ENCODE measurements around the gene LRFN2. TPM values are rescaled to one million over a fixed set of nuclear protein-coding genes. Genes with fewer than 3 reads are reported as not detected.

The LRFN2 gene
- total and polyA plus RNA-seq, 2 of the 8 experiments (the other 6 are each of a cell fraction or from before 2014, with no cell fraction given): 2.3 TPM

- Histone ChIP-seq H3K79me1 (ENCODE audit: low read depth, low read length) (no peaks in the 10 kb centered on the region), H3K23me2 (ENCODE audit: low read depth, low read length) (0 out of 2 replicates have a peak, but pooled peaks cover 2% of the 10 kb centered on the region), H3K79me2 (ENCODE audit: control insufficient read depth in 1 of 2, insufficient read depth in 2 of 2, low read length in 2 of 2) (no peaks in the 10 kb centered on the region), H4K8ac (ENCODE audit: extremely low read depth, insufficient read depth, low read length) (no peak overlapping the region), H3K18ac (ENCODE audit: extremely low read depth, low read length) (no peak overlapping the region), H3K27ac (ENCODE audit: low read depth, low read length) (no peak overlapping the region), H4K91ac (replicated peaks; ENCODE audit: insufficient read length, low read length) (no peak overlapping the region), H3K9me3 (ENCODE audit: insufficient read depth in 2 of 2, low read depth in 1 of 2, low read length in 1 of 2) (no peaks in the 10 kb centered on the region), H3K4me2 (ENCODE audit: insufficient read depth in 1 of 2, low read depth in 2 of 2, low read length in 2 of 2) (no peak overlapping the region), H2BK5ac (ENCODE audit: low read depth, low read length) (no peak overlapping the region), H2BK15ac (ENCODE audit: low read length) (no peak overlapping the region), H3K27me3 (replicated peaks in 1 of 4; ENCODE audit: control insufficient read depth in 3 of 4, extremely low read depth in 1 of 4, insufficient read depth in 3 of 4, low read length in 3 of 4) (no peaks in the 10 kb centered on the region), H3K36me3 (ENCODE audit: control insufficient read depth in 2 of 4, insufficient read depth in 4 of 4, low read length in 3 of 4) (no peaks in the 10 kb centered on the region), H2BK20ac (ENCODE audit: low read length) (no peak overlapping the region), H3K9ac (replicated peaks in 1 of 4; ENCODE audit: extremely low read depth in 1 of 4, low read depth in 3 of 4, low read length in 3 of 4) (no peak overlapping the region), H3K56ac (replicated peaks; ENCODE audit: insufficient read length, low read depth, low read length) (no peak overlapping the region), H3K4ac (replicated peaks; ENCODE audit: insufficient read length, low read depth, low read length) (no peak overlapping the region), H2AFZ (ENCODE audit: low read length) (no peak overlapping the region), H3K4me1 (replicated peaks in 1 of 4; ENCODE audit: control insufficient read depth in 3 of 4, insufficient read depth in 4 of 4, low read length in 3 of 4) (no peaks in the 10 kb centered on the region; a peak in 1 of 7 replicates), H3K4me3 (ENCODE audit: extremely low read depth in 1 of 4, insufficient read depth in 2 of 4, low read depth in 3 of 4, low read length in 4 of 4) (no peak overlapping the region), H2BK120ac (replicated peaks; ENCODE audit: low read depth, low read length) (no peak overlapping the region), H4K5ac (ENCODE audit: insufficient read length, low read depth, low read length) (no peak overlapping the region), H3K23ac (ENCODE audit: insufficient read length) (no peak overlapping the region), H2BK12ac (ENCODE audit: low read depth, low read length) (no peak overlapping the region), H2AK5ac (ENCODE audit: low read depth, low read length) (no peak overlapping the region), H4K20me1 (replicated peaks in 1 of 2; ENCODE audit: control insufficient read depth in 1 of 2, insufficient read depth in 2 of 2, low read length in 2 of 2) (no peaks in the 10 kb centered on the region), H3K14ac (ENCODE audit: insufficient read length) (no peak overlapping the region)
- 89% methylated on average over 4 of the region's 4 CpGs; no CpG with 5 or more reads in 1 of the 2 experiments for WGBS, 2 experiments (ENCODE audit: extremely low coverage in 1 of 2, insufficient coverage in 1 of 2, insufficient read length in 1 of 2, insufficient replicate concordance in 2 of 2, low coverage in 1 of 2, low lambda C conversion rate in 2 of 2, missing lambda C conversion rate in 1 of 2)
- CTCF ChIA-PET (ENCODE audit: partially characterized antibody): interaction anchor here (1.3 kb wide), 1 partner anchor 198 kb away, joined by 3 read pairs; no protein-coding TSS in a partner anchor
- FAIRE-seq: no peak
- DNase-seq (ENCODE audit: low read depth in 1 of 2, low spot score in 2 of 2): peak in 1 of 2 experiments; percentile 32
- POLR2A ChIA-PET (ENCODE audit: partially characterized antibody): no interaction called here
- TF ChIP-seq HDAC2 (IDR thresholded peaks at IDR 0.05; ENCODE audit: borderline replicate concordance in 1 of 2, low read depth in 2 of 2, low read length in 2 of 2) (no peak), SIX5 (IDR thresholded peaks at IDR 0.05; ENCODE audit: low read depth, low read length) (no peak), POLR2AphosphoS5 (IDR thresholded peaks at IDR 0.05; ENCODE audit: low read depth, low read length) (no peak), RXRA (IDR thresholded peaks at IDR 0.05; ENCODE audit: insufficient read depth, low read depth, low read length) (no peak), EP300 (IDR thresholded peaks at IDR 0.05; ENCODE audit: borderline replicate concordance in 1 of 2, low read depth in 2 of 2, low read length in 2 of 2) (no peak), SIN3A (conservative IDR thresholded peaks at IDR 0.05 in 1 of 2, IDR thresholded peaks at IDR 0.05 in 1 of 2; ENCODE audit: low read depth in 1 of 2, low read length in 2 of 2) (no peak), SP4 (IDR thresholded peaks at IDR 0.05; ENCODE audit: low read length) (no peak), SP1 (IDR thresholded peaks at IDR 0.05; ENCODE audit: low read depth, low read length) (no peak), SAP30 (IDR thresholded peaks at IDR 0.05; ENCODE audit: insufficient read depth, insufficient replicate concordance, low read length) (no peak), BRCA1 (IDR thresholded peaks at IDR 0.05; ENCODE audit: low read depth, low read length) (no peak), KDM4A (IDR thresholded peaks at IDR 0.05; ENCODE audit: low read depth, low read length, severe bottlenecking) (no peak)
- TF ChIP-seq, protein P1, sequence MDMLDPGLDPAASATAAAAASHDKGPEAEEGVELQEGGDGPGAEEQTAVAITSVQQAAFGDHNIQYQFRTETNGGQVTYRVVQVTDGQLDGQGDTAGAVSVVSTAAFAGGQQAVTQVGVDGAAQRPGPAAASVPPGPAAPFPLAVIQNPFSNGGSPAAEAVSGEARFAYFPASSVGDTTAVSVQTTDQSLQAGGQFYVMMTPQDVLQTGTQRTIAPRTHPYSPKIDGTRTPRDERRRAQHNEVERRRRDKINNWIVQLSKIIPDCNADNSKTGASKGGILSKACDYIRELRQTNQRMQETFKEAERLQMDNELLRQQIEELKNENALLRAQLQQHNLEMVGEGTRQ (IDR thresholded peaks at IDR 0.05; ENCODE audit: low read length): no peak
Measured at GRCh38 chr6:40390144-40390800, 196.9 kb downstream of the LRFN2 start.

All from H1 (cell line).